CD14-positive monocyte (primary cell): ENCODE measurements around the gene ASPSCR1. TPM values are rescaled to one million over a fixed set of nuclear protein-coding genes. Genes with fewer than 3 reads are reported as not detected.

Experiments used
- DNase-seq, 3 donors: peaks; one replicate each; pipeline ENCODE4 v3.0.0-alpha.2; 2011 to 2022
- H2AFZ ChIP-seq: 2 replicates; pipeline ENCODE4 v1.6.0; 2012; ENCODE audit warnings: mild to moderate bottlenecking, low read depth, low read length, inconsistent platforms; ENCODE audit not compliant: insufficient read depth, poor library complexity, severe bottlenecking
- H3K27ac ChIP-seq, 2 donors: 1 replicate in 1 of 2; 2 replicates in 1 of 2; pipeline ENCODE4 v1.5.1; 2012 to 2013; ENCODE audit warnings: low read length in 2 of 2, control low read depth in 1 of 2, inconsistent platforms in 1 of 2, low read depth in 1 of 2, mild to moderate bottlenecking in 1 of 2
- H3K27me3 ChIP-seq, 2 donors: one replicate each; pipeline versions ENCODE4 v1.6.0 to v1.6.1; 2011 to 2013; ENCODE audit warnings: low read length in 2 of 2; ENCODE audit not compliant: control insufficient read depth in 2 of 2, insufficient read depth in 2 of 2
- H3K36me3 ChIP-seq, 2 donors: replicated peaks in 1 of 2; 1 replicate in 1 of 2; 2 replicates in 1 of 2; pipeline versions ENCODE4 v1.5.1 to v1.6.1; 2012 to 2013; ENCODE audit warnings: low read length in 2 of 2, control low read depth in 1 of 2, inconsistent platforms in 1 of 2, mild to moderate bottlenecking in 1 of 2; ENCODE audit not compliant: insufficient read depth in 2 of 2, control insufficient read depth in 1 of 2
- H3K4me1 ChIP-seq, 2 donors: 1 replicate in 1 of 2; 2 replicates in 1 of 2; pipeline versions ENCODE4 v1.5.1 to v1.6.1; 2012 to 2013; ENCODE audit warnings: low read length in 2 of 2, control low read depth in 1 of 2, inconsistent platforms in 1 of 2, mild to moderate bottlenecking in 1 of 2, moderate library complexity in 1 of 2; ENCODE audit not compliant: insufficient read depth in 2 of 2, control insufficient read depth in 1 of 2
- H3K4me2 ChIP-seq: replicated peaks from 2 replicates; pipeline ENCODE3; 2012; ENCODE audit warnings: low read length, moderate library complexity, mild to moderate bottlenecking; ENCODE audit not compliant: poor library complexity, severe bottlenecking; ENCODE audit errors: extremely low read depth
- H3K4me3 ChIP-seq, 3 experiments: fragments of 200-600 bp in 1 of 3; sonication (generic) in 1 of 3; replicated peaks in 1 of 3; 1 replicate in 2 of 3; 2 replicates in 1 of 3; pipeline ENCODE4 v1.5.1; 2011 to 2013; ENCODE audit warnings: low read length in 3 of 3, mild to moderate bottlenecking in 3 of 3, control low read depth in 2 of 3, low read depth in 2 of 3, inconsistent platforms in 1 of 3, moderate library complexity in 1 of 3
- H3K79me2 ChIP-seq: 2 replicates; pipeline ENCODE4 v1.6.0; 2012; ENCODE audit warnings: mild to moderate bottlenecking, control low read depth, inconsistent platforms, low read length, moderate library complexity; ENCODE audit not compliant: insufficient read depth
- H3K9ac ChIP-seq: 2 replicates; pipeline ENCODE4 v1.6.0; 2017; ENCODE audit warnings: low read length, mild to moderate bottlenecking; ENCODE audit not compliant: insufficient read depth, poor library complexity, severe bottlenecking
- H3K9me3 ChIP-seq, 2 donors: replicated peaks in 1 of 2; 1 replicate in 1 of 2; 2 replicates in 1 of 2; pipeline versions ENCODE4 v1.5.1 to v1.6.1; 2012 to 2013; ENCODE audit warnings: low read length in 2 of 2, control low read depth in 1 of 2; ENCODE audit not compliant: control insufficient read depth in 1 of 2, insufficient read depth in 1 of 2
- H4K20me1 ChIP-seq: 2 replicates; pipeline ENCODE4 v1.6.0; 2012; ENCODE audit warnings: mild to moderate bottlenecking, low read length, control low read depth, moderate library complexity; ENCODE audit not compliant: insufficient read depth
- H3K27ac Mint-ChIP-seq, 7 donors: one replicate each; pipeline ENCODE4 v1.8.0; 2020; ENCODE audit warnings: mild to moderate bottlenecking in 7 of 7, mixed read lengths in 7 of 7, moderate library complexity in 6 of 7, inconsistent platforms in 2 of 7
- H3K27me3 Mint-ChIP-seq, 3 donors: one replicate each; pipeline ENCODE4 v1.8.0; 2021 to 2022; ENCODE audit warnings: low read depth in 3 of 3, mild to moderate bottlenecking in 3 of 3, mixed read lengths in 3 of 3, moderate library complexity in 3 of 3, inconsistent platforms in 1 of 3
- H3K36me3 Mint-ChIP-seq, 2 donors: one replicate each; pipeline ENCODE4 v1.8.0; 2020; ENCODE audit warnings: mixed read lengths in 2 of 2, inconsistent platforms in 1 of 2, mild to moderate bottlenecking in 1 of 2
- H3K4me1 Mint-ChIP-seq: one replicate; pipeline ENCODE4 v1.8.0; 2020; ENCODE audit warnings: mild to moderate bottlenecking, mixed read lengths
- H3K4me3 Mint-ChIP-seq, 2 donors: one replicate each; pipeline ENCODE4 v1.8.0; 2020; ENCODE audit warnings: mild to moderate bottlenecking in 2 of 2, mixed read lengths in 2 of 2, moderate library complexity in 1 of 2
- H3K9me3 Mint-ChIP-seq, 7 donors: one replicate each; pipeline ENCODE4 v1.8.0; 2020 to 2022; ENCODE audit warnings: mixed read lengths in 7 of 7, mild to moderate bottlenecking in 6 of 7, moderate library complexity in 6 of 7, inconsistent platforms in 2 of 7
- WGBS: methylation state at CpG from one replicate; pipeline ENCODE4 v1.1.5; 2013; ENCODE audit warnings: missing lambda C conversion rate; ENCODE audit not compliant: insufficient coverage; 5-methylcytosine and 5-hydroxymethylcytosine counted together
- intact Hi-C, 2 donors: fragments of 100-400 bp; cut with micrococcal nuclease; formaldehyde crosslinking; loops; one replicate each; pipeline versions ENCODE4 v1.15.0 to v1.15.1; 2023
- polyA plus RNA-seq, 3 donors: library from polyadenylated mRNA; depleted of rRNA in 1 of 3; unstranded in 2 of 3; stranded (reverse) in 1 of 3; fragments of 300-500 nt in 2 of 3; fragments of >200 nt in 1 of 3; fragmentation: Illumina TruSeq in 2 of 3; gene quantifications; 1 replicate in 2 of 3; 2 replicates in 1 of 3; pipeline ENCODE4 v1.2.3, GENCODE V29; 2012 to 2021
- TF ChIP-seq, protein P1 (sequence below): fragments of 200-600 bp; IDR thresholded peaks from one replicate; pipeline ENCODE4 v1.8.0; 2022; ENCODE audit warnings: antibody characterized with exemption, mild to moderate bottlenecking

The ASPSCR1 gene
- polyA plus RNA-seq, 3 donors, result 25.5 to 31.9 (median 25.6) TPM

DNA sequence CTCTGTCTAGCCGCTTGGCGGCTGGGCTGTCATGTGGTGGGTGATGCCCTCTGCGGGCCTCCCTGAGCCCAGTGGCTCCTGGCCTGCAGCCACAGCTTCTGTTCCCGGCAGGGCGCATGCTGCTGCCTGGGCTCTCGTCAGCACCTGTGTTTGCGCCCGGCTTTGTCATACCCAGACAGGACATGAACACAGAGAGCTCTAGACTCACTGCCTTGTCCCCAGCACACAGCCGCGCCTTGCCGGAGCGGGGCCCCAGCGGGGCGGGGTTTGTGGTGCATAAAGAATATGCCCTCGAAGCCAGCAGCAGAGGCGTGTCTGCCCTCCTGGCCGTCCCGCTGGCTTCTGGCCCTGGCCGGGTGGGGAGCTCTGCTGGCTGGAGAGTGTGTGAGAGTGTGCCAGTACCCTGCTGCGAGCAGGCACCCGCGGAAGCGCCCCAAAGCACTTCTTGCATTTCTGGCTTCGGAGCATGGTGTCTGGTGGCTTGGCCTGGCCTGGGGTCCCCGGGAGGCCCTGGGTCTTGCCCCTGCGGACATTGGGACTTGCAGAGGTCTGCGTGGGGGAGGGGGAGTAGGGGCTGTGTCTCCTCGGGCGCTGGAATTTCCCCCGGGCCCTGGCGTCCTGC lies 14.4 kb downstream of the ASPSCR1 start:
- H3K36me3 Mint-ChIP-seq, result peaks cover 38 to 59% of the 10 kb centered on the region in 2 donors
- H3K4me1 ChIP-seq, result no peaks in the 10 kb centered on the region
- H3K4me3 Mint-ChIP-seq, result no peak overlapping the region
- TF ChIP-seq, protein P1, sequence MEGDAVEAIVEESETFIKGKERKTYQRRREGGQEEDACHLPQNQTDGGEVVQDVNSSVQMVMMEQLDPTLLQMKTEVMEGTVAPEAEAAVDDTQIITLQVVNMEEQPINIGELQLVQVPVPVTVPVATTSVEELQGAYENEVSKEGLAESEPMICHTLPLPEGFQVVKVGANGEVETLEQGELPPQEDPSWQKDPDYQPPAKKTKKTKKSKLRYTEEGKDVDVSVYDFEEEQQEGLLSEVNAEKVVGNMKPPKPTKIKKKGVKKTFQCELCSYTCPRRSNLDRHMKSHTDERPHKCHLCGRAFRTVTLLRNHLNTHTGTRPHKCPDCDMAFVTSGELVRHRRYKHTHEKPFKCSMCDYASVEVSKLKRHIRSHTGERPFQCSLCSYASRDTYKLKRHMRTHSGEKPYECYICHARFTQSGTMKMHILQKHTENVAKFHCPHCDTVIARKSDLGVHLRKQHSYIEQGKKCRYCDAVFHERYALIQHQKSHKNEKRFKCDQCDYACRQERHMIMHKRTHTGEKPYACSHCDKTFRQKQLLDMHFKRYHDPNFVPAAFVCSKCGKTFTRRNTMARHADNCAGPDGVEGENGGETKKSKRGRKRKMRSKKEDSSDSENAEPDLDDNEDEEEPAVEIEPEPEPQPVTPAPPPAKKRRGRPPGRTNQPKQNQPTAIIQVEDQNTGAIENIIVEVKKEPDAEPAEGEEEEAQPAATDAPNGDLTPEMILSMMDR, result no peak
- H3K4me1 Mint-ChIP-seq, result no peaks in the 10 kb centered on the region
- no peaks in the 10 kb centered on the region for H3K79me2 ChIP-seq
- H3K9ac ChIP-seq, result no peak overlapping the region
- no peak overlapping the region for H3K4me3 ChIP-seq
- peaks cover 0 to 2% (median 0%) of the 10 kb centered on the region in 7 donors for H3K9me3 Mint-ChIP-seq
- peaks cover 14% of the 10 kb centered on the region for H4K20me1 ChIP-seq
- no peak overlapping the region for H3K27ac ChIP-seq
- H2AFZ ChIP-seq, result no peak overlapping the region
- H3K27ac Mint-ChIP-seq, result no peak overlapping the region
- no peak overlapping the region for H3K4me2 ChIP-seq
- peaks cover 29 to 42% of the 10 kb centered on the region in 2 donors for H3K36me3 ChIP-seq
- H3K27me3 Mint-ChIP-seq, result peaks cover 0 to 1% (median 0%) of the 10 kb centered on the region in 3 donors
- 90% methylated on average over 26 of the region's 31 CpGs for WGBS
- intact Hi-C loops, result no loop called here
- no peaks in the 10 kb centered on the region for H3K9me3 ChIP-seq
- no peaks in the 10 kb centered on the region for H3K27me3 ChIP-seq
- DNase-seq, result no peak

DNA sequence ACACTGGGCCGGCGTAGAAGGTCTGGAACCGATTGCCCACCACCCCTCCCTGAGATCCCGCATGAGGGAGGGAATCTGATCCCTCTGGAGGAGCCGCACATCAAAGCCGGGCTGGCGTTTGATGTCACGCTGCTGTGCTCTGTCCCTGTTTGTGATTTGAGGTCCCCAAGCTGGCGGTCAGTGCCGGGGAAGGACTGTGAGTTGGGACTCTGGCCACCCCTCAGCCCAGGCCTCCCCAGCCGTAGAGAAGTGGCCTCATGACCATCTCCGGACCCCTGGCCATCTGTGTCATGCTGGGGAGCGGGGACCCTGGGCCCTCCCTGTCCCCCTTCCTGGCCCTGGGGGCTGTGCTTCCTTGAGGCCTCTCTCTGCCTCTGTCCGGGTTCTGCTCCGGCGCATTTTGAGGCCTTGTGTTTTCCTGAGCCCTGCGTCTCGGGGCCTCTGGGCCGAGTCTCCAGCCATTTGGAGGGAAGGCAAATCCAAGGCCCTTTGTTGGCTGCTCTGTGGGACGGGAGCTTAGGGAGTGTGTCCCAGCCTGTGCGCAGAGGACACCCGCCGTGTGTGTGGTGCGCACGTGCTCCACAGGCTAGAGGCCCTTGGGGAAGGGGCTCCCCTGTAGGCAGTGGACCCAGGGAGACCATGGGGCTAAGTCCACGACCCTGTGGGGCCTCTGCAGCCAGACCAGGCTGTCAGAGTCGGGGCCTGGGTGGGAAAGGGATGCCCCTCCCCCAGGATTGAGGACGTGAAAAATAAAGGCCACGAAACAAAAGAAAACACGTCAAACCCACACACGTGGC lies 15.1 kb downstream of the ASPSCR1 start:
- no peaks in the 10 kb centered on the region for H3K9me3 ChIP-seq
- Mint-ChIP-seq H3K27me3 (peaks cover 0 to 1% (median 0%) of the 10 kb centered on the region in 3 donors), H3K4me3 (no peak overlapping the region), H3K27ac (no peak overlapping the region), H3K9me3 (peaks cover 0 to 2% (median 0%) of the 10 kb centered on the region in 7 donors), H3K36me3 (peaks cover 39 to 59% of the 10 kb centered on the region in 2 donors), H3K4me1 (no peaks in the 10 kb centered on the region)
- H2AFZ ChIP-seq, result no peak overlapping the region
- H3K27me3 ChIP-seq, result no peaks in the 10 kb centered on the region
- no peak overlapping the region for H3K27ac ChIP-seq
- peaks cover 14% of the 10 kb centered on the region for H4K20me1 ChIP-seq
- peaks cover 24 to 39% of the 10 kb centered on the region in 2 donors for H3K36me3 ChIP-seq
- DNase-seq, result no peak
- no peaks in the 10 kb centered on the region for H3K4me1 ChIP-seq
- WGBS, result 98% methylated on average over 26 of the region's 31 CpGs
- intact Hi-C loops, result no loop called here
- no peak overlapping the region for H3K9ac ChIP-seq
- TF ChIP-seq, protein P1, result no peak
- no peaks in the 10 kb centered on the region for H3K79me2 ChIP-seq
- no peak overlapping the region for H3K4me2 ChIP-seq
- H3K4me3 ChIP-seq, result no peak overlapping the region
